ENCODE measurements around the gene TBC1D5. TPM values are rescaled to one million over a fixed set of nuclear protein-coding genes. Genes with fewer than 3 reads are reported as not detected.

Gene TBC1D5
- total and polyA plus RNA-seq, 2 of the 8 experiments (the other 6 are each of a cell fraction or from before 2014, with no cell fraction given), result 11.0 to 22.9 TPM

DNA sequence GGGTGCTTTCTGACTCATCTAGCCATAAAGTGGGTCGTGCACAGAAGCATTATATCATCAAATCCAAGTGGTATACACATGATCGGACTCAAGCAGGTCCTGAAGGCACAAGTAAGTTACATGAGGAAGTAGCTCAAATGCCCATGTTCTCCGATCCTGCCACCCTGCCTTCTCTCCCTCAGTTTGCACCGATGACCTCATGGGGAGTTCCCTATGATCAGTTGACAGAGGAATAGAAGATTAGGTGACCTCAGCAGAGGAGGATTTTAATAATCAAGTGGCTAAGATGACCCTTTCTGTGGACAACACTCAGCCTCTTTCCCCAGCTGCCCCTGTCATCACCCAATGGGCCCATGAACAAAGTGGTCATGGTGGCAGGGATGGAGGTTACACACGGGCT, 149.5 kb downstream of the TBC1D5 start:
- Histone ChIP-seq H3K9me3 (ENCODE audit: insufficient read depth in 2 of 2, low read depth in 1 of 2, low read length in 1 of 2) (peaks cover 8 to 11% of the 10 kb centered on the region in 2 experiments), H2AFZ (ENCODE audit: low read length) (no peak overlapping the region), H3K56ac (replicated peaks; ENCODE audit: insufficient read length, low read depth, low read length) (no peak overlapping the region), H3K79me2 (ENCODE audit: control insufficient read depth in 1 of 2, insufficient read depth in 2 of 2, low read length in 2 of 2) (no peaks in the 10 kb centered on the region), H3K79me1 (ENCODE audit: low read depth, low read length) (no peaks in the 10 kb centered on the region), H3K27ac (ENCODE audit: low read depth, low read length) (no peak overlapping the region), H4K5ac (ENCODE audit: insufficient read length, low read depth, low read length) (no peak overlapping the region), H3K4me3 (ENCODE audit: extremely low read depth in 1 of 4, insufficient read depth in 2 of 4, low read depth in 3 of 4, low read length in 4 of 4) (no peak overlapping the region), H3K27me3 (replicated peaks in 1 of 4; ENCODE audit: control insufficient read depth in 3 of 4, extremely low read depth in 1 of 4, insufficient read depth in 3 of 4, low read length in 3 of 4) (no peaks in the 10 kb centered on the region), H3K9ac (replicated peaks in 1 of 4; ENCODE audit: extremely low read depth in 1 of 4, low read depth in 3 of 4, low read length in 3 of 4) (no peak overlapping the region), H4K8ac (ENCODE audit: extremely low read depth, insufficient read depth, low read length) (no peak overlapping the region), H2BK15ac (ENCODE audit: low read length) (no peak overlapping the region), H4K91ac (replicated peaks; ENCODE audit: insufficient read length, low read length) (no peak overlapping the region), H3K36me3 (ENCODE audit: control insufficient read depth in 2 of 4, insufficient read depth in 4 of 4, low read length in 3 of 4) (no peaks in the 10 kb centered on the region; a peak in 1 of 8 replicates), H3K23ac (ENCODE audit: insufficient read length) (no peak overlapping the region), H3K23me2 (ENCODE audit: low read depth, low read length) (no peaks in the 10 kb centered on the region), H3K4me2 (ENCODE audit: insufficient read depth in 1 of 2, low read depth in 2 of 2, low read length in 2 of 2) (no peak overlapping the region), H3K18ac (ENCODE audit: extremely low read depth, low read length) (no peak overlapping the region), H2BK20ac (ENCODE audit: low read length) (no peak overlapping the region), H3K4me1 (replicated peaks in 1 of 4; ENCODE audit: control insufficient read depth in 3 of 4, insufficient read depth in 4 of 4, low read length in 3 of 4) (no peaks in the 10 kb centered on the region), H2AK5ac (ENCODE audit: low read depth, low read length) (no peak overlapping the region), H2BK12ac (ENCODE audit: low read depth, low read length) (no peak overlapping the region), H3K14ac (ENCODE audit: insufficient read length) (no peak overlapping the region), H2BK120ac (replicated peaks; ENCODE audit: low read depth, low read length) (no peak overlapping the region), H3K4ac (replicated peaks; ENCODE audit: insufficient read length, low read depth, low read length) (no peak overlapping the region), H4K20me1 (replicated peaks in 1 of 2; ENCODE audit: control insufficient read depth in 1 of 2, insufficient read depth in 2 of 2, low read length in 2 of 2) (no peaks in the 10 kb centered on the region), H2BK5ac (ENCODE audit: low read depth, low read length) (no peak overlapping the region)
- ChIA-PET CTCF (ENCODE audit: partially characterized antibody) (no interaction called here), POLR2A (ENCODE audit: partially characterized antibody) (no interaction called here)
- 96% methylated on average over 5 of the region's 5 CpGs; no CpG with 5 or more reads in 1 of the 2 experiments for WGBS, 2 experiments (ENCODE audit: extremely low coverage in 1 of 2, insufficient coverage in 1 of 2, insufficient read length in 1 of 2, insufficient replicate concordance in 2 of 2, low coverage in 1 of 2, low lambda C conversion rate in 2 of 2, missing lambda C conversion rate in 1 of 2)
- no peak for DNase-seq (ENCODE audit: low read depth in 1 of 2, low spot score in 2 of 2)
- no peak for TF ChIP-seq SIN3A (conservative IDR thresholded peaks at IDR 0.05 in 1 of 2, IDR thresholded peaks at IDR 0.05 in 1 of 2; ENCODE audit: low read depth in 1 of 2, low read length in 2 of 2)
- no peak for TF ChIP-seq EGR1 (IDR thresholded peaks at IDR 0.05; ENCODE audit: borderline replicate concordance, low read depth, low read length)
- no peak for TF ChIP-seq BRCA1 (IDR thresholded peaks at IDR 0.05; ENCODE audit: low read depth, low read length)
- no peak for TF ChIP-seq MAFK (IDR thresholded peaks at IDR 0.05; ENCODE audit: low read depth, low read length)
- TF ChIP-seq GABPA (IDR thresholded peaks at IDR 0.05; ENCODE audit: borderline replicate concordance, insufficient read depth, low read length), result no peak
- no peak for TF ChIP-seq POLR2AphosphoS5 (IDR thresholded peaks at IDR 0.05; ENCODE audit: low read depth, low read length)
- no peak for TF ChIP-seq E2F6 (IDR thresholded peaks at IDR 0.05)
- no peak for TF ChIP-seq CBX5 (IDR thresholded peaks at IDR 0.05; ENCODE audit: low read depth, low read length)
- TF ChIP-seq HDAC6 (IDR thresholded peaks at IDR 0.05; ENCODE audit: low read depth, low read length), result no peak
- FAIRE-seq, result no peak
